H1 (cell line): ENCODE measurements around the gene GCSH. TPM values are rescaled to one million over a fixed set of nuclear protein-coding genes. Genes with fewer than 3 reads are reported as not detected.
A peak's percentile ranks its signal among the peaks of the same experiment; 100 is the strongest.

ENCODE experiments used
- BCL11A ChIP-seq, 2 experiments: IDR thresholded peaks; one replicate each; pipeline ENCODE4 v1.6.1; 2011; ENCODE audit warnings: low read depth in 2 of 2, low read length in 2 of 2, mild to moderate bottlenecking in 2 of 2
- CEBPB ChIP-seq: IDR thresholded peaks from 2 replicates; pipeline ENCODE4 v1.6.1; 2012; ENCODE audit warnings: low read depth, low read length
- CTBP2 ChIP-seq: IDR thresholded peaks from 2 replicates; pipeline ENCODE4 v1.7.0; 2011; ENCODE audit warnings: borderline replicate concordance, mild to moderate bottlenecking, moderate library complexity, mixed read lengths, low read length; ENCODE audit not compliant: insufficient read depth, insufficient read length
- EGR1 ChIP-seq: IDR thresholded peaks from 2 replicates; pipeline ENCODE4 v1.6.1; 2011; ENCODE audit warnings: low read depth, low read length, borderline replicate concordance
- EP300 ChIP-seq, 2 experiments: IDR thresholded peaks; 1 replicate in 1 of 2; 2 replicates in 1 of 2; pipeline ENCODE4 v1.6.1; 2011 to 2012; ENCODE audit warnings: low read depth in 2 of 2, low read length in 2 of 2, mild to moderate bottlenecking in 2 of 2, borderline replicate concordance in 1 of 2, inconsistent platforms in 1 of 2, moderate library complexity in 1 of 2
- FOSL1 ChIP-seq: IDR thresholded peaks from 2 replicates; pipeline ENCODE4 v1.6.1; 2011; ENCODE audit warnings: mild to moderate bottlenecking, low read depth, low read length, moderate library complexity; ENCODE audit not compliant: insufficient read depth
- GABPA ChIP-seq: IDR thresholded peaks from 2 replicates; pipeline ENCODE4 v1.6.1; 2011; ENCODE audit warnings: mild to moderate bottlenecking, low read length, moderate library complexity, borderline replicate concordance; ENCODE audit not compliant: insufficient read depth
- GTF2F1 ChIP-seq: IDR thresholded peaks from 2 replicates; pipeline ENCODE4 v1.6.1; 2012; ENCODE audit warnings: low read depth, low read length, improper control_type of control experiment, borderline replicate concordance
- HDAC6 ChIP-seq: IDR thresholded peaks from one replicate; pipeline ENCODE4 v1.7.1; 2012; ENCODE audit warnings: low read depth, mild to moderate bottlenecking, inconsistent platforms, low read length, moderate library complexity
- JUN ChIP-seq: IDR thresholded peaks from 2 replicates; pipeline ENCODE4 v1.6.1; 2011; ENCODE audit warnings: low read depth, mild to moderate bottlenecking, improper control_type of control experiment, low read length
- JUND ChIP-seq: IDR thresholded peaks from 2 replicates; pipeline ENCODE4 v1.6.1; 2011; ENCODE audit warnings: mild to moderate bottlenecking, improper control_type of control experiment, low read length
- KDM1A ChIP-seq: fragments of 200-600, 300-600 bp; sonication (generic); IDR thresholded peaks from 2 replicates; pipeline ENCODE4 v1.7.1; 2016; ENCODE audit warnings: mild to moderate bottlenecking, low read length, borderline replicate concordance
- KDM4A ChIP-seq: IDR thresholded peaks from one replicate; pipeline ENCODE4 v1.7.1; 2012; ENCODE audit warnings: low read depth, mild to moderate bottlenecking, moderate library complexity, low read length, inconsistent platforms; ENCODE audit not compliant: severe bottlenecking
- PHF8 ChIP-seq: fragments of 200-600 bp; sonication (generic); conservative IDR thresholded peaks from 2 replicates; pipeline ENCODE4 v1.7.1; 2012; ENCODE audit warnings: low read depth, mild to moderate bottlenecking, inconsistent platforms, low read length, moderate library complexity
- POLR2AphosphoS5 ChIP-seq: IDR thresholded peaks from 2 replicates; pipeline ENCODE4 v1.6.1; 2011; ENCODE audit warnings: low read depth, low read length
- POU5F1 ChIP-seq: IDR thresholded peaks from 2 replicates; pipeline ENCODE4 v1.6.1; 2011; ENCODE audit warnings: low read depth, mild to moderate bottlenecking, low read length, moderate library complexity
- RFX5 ChIP-seq: IDR thresholded peaks from 2 replicates; pipeline ENCODE4 v1.6.1; 2011; ENCODE audit warnings: low read depth, low read length, improper control_type of control experiment, borderline replicate concordance
- RXRA ChIP-seq: IDR thresholded peaks from 2 replicates; pipeline ENCODE4 v1.6.1; 2011; ENCODE audit warnings: low read depth, mild to moderate bottlenecking, low read length, moderate library complexity; ENCODE audit not compliant: insufficient read depth
- SIRT6 ChIP-seq: IDR thresholded peaks from one replicate; pipeline ENCODE4 v1.7.1; 2012; ENCODE audit warnings: low read length, inconsistent platforms
- SP1 ChIP-seq: IDR thresholded peaks from 2 replicates; pipeline ENCODE4 v1.6.1; 2011; ENCODE audit warnings: low read depth, low read length
- SP4 ChIP-seq: IDR thresholded peaks from 2 replicates; pipeline ENCODE4 v1.6.1; 2012; ENCODE audit warnings: low read length, inconsistent platforms
- SUZ12 ChIP-seq: fragments of 200-600 bp; sonication (generic); IDR thresholded peaks from 2 replicates; pipeline ENCODE4 v1.6.1; 2012; ENCODE audit warnings: mild to moderate bottlenecking, inconsistent platforms, low read length, moderate library complexity, mixed read lengths
- TAF7 ChIP-seq: optimal IDR thresholded peaks from 2 replicates; pipeline ENCODE3; 2011; ENCODE audit warnings: low read depth, mild to moderate bottlenecking, inconsistent platforms, low read length, moderate library complexity, borderline replicate concordance
- YY1 ChIP-seq: IDR thresholded peaks from 2 replicates; pipeline ENCODE4 v1.6.1; 2011; ENCODE audit warnings: low read depth, mild to moderate bottlenecking, low read length
- polyA plus RNA-seq, 7 experiments: library from polyadenylated mRNA; depleted of rRNA in 3 of 7; stranded (reverse) in 5 of 7; unstranded in 2 of 7; fragments of >200 nt in 5 of 7; fragments of 200-250 nt in 2 of 7; gene quantifications; 1 replicate in 5 of 7; 2 replicates in 1 of 7; 4 replicates in 1 of 7; pipeline versions ENCODE4 v1.2.1 to v1.2.3, GENCODE V29; 2011 to 2013; ENCODE audit warnings: missing spikeins in 2 of 7, mixed read lengths in 2 of 7
- total RNA-seq: library from RNA; stranded (reverse); fragmentation: NEBNext Ultra II Directional; extraction: Animal tissue kit (Norgen Biotek cat#: 25700); gene quantifications from 2 replicates; pipeline ENCODE4 v1.2.1, GENCODE V29; 2021
- TF ChIP-seq, protein P1 (sequence below): IDR thresholded peaks from 2 replicates; pipeline ENCODE4 v1.6.1; 2012; ENCODE audit warnings: inconsistent platforms

GCSH gene
- total and polyA plus RNA-seq, 2 of the 8 experiments (the other 6 are each of a cell fraction or from before 2014, with no cell fraction given), result 28.2 to 108 TPM

DNA sequence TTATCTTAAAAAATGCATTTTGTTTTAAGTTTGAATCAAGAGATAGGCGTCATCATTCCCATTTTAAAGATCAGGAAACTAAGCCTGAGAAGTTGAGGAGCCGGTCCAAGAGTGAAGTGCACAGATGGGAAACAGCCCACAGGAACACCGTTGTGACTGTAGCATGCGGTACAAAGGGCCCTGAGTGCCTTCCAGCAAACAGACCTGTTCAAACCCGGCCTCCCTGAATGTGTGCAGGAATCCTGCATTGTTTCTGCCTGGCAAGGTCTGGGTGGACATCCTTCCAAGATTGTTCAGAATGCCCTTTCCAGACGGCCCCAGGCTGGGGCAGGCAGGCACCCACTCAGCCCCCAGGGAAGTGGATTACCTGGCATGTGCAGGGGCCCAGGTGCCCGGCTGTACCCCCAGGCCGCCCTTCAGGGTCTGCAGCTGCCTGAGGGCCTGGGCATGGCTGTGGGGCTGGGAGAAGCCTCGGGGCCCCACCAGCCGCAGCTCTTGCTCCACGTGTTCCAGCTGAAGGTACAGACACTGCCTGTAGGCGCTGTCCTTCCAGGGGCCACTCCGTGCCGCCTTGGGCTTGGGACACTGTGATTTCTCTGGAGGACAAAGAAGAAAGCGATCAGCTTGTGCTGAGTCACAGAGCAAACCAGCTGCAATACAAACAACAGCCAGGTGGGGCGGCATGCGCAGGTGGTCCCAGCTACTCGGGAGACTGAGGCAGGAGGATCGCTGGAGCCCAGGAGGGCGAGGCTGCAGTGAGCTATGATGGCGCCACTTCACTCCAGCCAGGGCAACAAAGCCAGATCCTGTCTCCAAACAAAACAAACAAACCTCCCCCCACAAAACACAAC is 45.0 kb upstream of the GCSH start (continued):
- no peak for TF ChIP-seq POLR2AphosphoS5
- no peak for TF ChIP-seq HDAC6
- TF ChIP-seq, protein P1, sequence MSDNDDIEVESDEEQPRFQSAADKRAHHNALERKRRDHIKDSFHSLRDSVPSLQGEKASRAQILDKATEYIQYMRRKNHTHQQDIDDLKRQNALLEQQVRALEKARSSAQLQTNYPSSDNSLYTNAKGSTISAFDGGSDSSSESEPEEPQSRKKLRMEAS, result peak; percentile 50
- TF ChIP-seq GTF2F1, result no peak
- no peak for TF ChIP-seq EP300 (IDR thresholded peaks at IDR 0.05; ENCODE audit: borderline replicate concordance in 1 of 2, low read depth in 2 of 2, low read length in 2 of 2)
- TF ChIP-seq FOSL1, result no peak
- no peak for TF ChIP-seq SIRT6
- no peak for TF ChIP-seq SP4
- TF ChIP-seq POU5F1, result no peak
- TF ChIP-seq KDM1A, result peak; percentile 63; the same call in 1 of the 2 replicates
- TF ChIP-seq CTBP2, result peak; percentile 19
- TF ChIP-seq YY1, result no peak
- no peak for TF ChIP-seq TAF7
- TF ChIP-seq EGR1, result no peak
- TF ChIP-seq RXRA, result no peak
- no peak for TF ChIP-seq JUN
- no peak for TF ChIP-seq GABPA
- no peak for TF ChIP-seq JUND
- TF ChIP-seq SUZ12, result no peak
- TF ChIP-seq PHF8, result no peak
- no peak for TF ChIP-seq CEBPB
- no peak for TF ChIP-seq RFX5
- no peak for TF ChIP-seq BCL11A (IDR thresholded peaks at IDR 0.05; ENCODE audit: low read depth in 2 of 2, low read length in 2 of 2)
- no peak for TF ChIP-seq SP1
- no peak for TF ChIP-seq KDM4A
